Spleen (tissue), 11 donors: ENCODE measurements around the gene NECTIN1. TPM values are rescaled to one million over a fixed set of nuclear protein-coding genes. Genes with fewer than 3 reads are reported as not detected.

ENCODE experiments used
- DNase-seq: peaks from one replicate; pipeline ENCODE4 v3.0.0-alpha.2; 2020
- H3K27ac ChIP-seq, 8 donors: fragments of 200-600 bp; sonication (generic) in 7 of 8; 1 replicate in 4 of 8; 2 replicates in 4 of 8; pipeline versions ENCODE4 v1.5.0 to v1.8.0; 2016 to 2021; ENCODE audit warnings: inconsistent platforms in 4 of 8, mild to moderate bottlenecking in 4 of 8, moderate library complexity in 1 of 8
- H3K27me3 ChIP-seq, 7 donors: fragments of 200-600 bp; sonication (generic) in 6 of 7; replicated peaks in 1 of 7; 1 replicate in 4 of 7; 2 replicates in 3 of 7; pipeline versions ENCODE4 v1.5.0 to v1.8.0; 2016 to 2021; ENCODE audit warnings: inconsistent platforms in 3 of 7, mild to moderate bottlenecking in 1 of 7
- H3K36me3 ChIP-seq, 6 donors: fragments of 200-600 bp; sonication (generic) in 5 of 6; 1 replicate in 4 of 6; 2 replicates in 2 of 6; pipeline versions ENCODE4 v1.5.0 to v1.8.0; 2016 to 2021; ENCODE audit warnings: inconsistent platforms in 2 of 6
- H3K4me1 ChIP-seq, 6 donors: fragments of 200-600 bp; sonication (generic) in 5 of 6; 1 replicate in 3 of 6; 2 replicates in 3 of 6; pipeline versions ENCODE4 v1.5.0 to v1.8.0; 2016 to 2021; ENCODE audit warnings: inconsistent platforms in 3 of 6
- H3K4me3 ChIP-seq, 8 donors: fragments of 200-600 bp; sonication (generic) in 7 of 8; 1 replicate in 4 of 8; 2 replicates in 4 of 8; pipeline versions ENCODE4 v1.5.0 to v1.8.0; 2016 to 2021; ENCODE audit warnings: inconsistent platforms in 4 of 8, mild to moderate bottlenecking in 4 of 8, moderate library complexity in 2 of 8
- H3K9me3 ChIP-seq, 8 donors: fragments of 200-600 bp; sonication (generic) in 7 of 8; 1 replicate in 4 of 8; 2 replicates in 4 of 8; pipeline versions ENCODE4 v1.5.0 to v1.8.0; 2016 to 2021; ENCODE audit warnings: inconsistent platforms in 4 of 8
- POLR2A ChIP-seq, 3 donors: fragments of 450-650 bp; IDR thresholded peaks; one replicate each; pipeline ENCODE4 v1.5.1; 2017; ENCODE audit warnings: antibody characterized with exemption in 3 of 3, mild to moderate bottlenecking in 1 of 3
- POLR2AphosphoS5 ChIP-seq, 3 donors: sonication (generic); formaldehyde crosslinking; IDR thresholded peaks; one replicate each; pipeline ENCODE4 v1.5.1; 2017; ENCODE audit warnings: antibody characterized with exemption in 3 of 3
- WGBS, 5 donors: extraction: QIAGEN DNeasy Blood & Tissue Kit in 3 of 5; methylation state at CpG; one replicate each; pipeline versions ENCODE4 v1.1.5 to v1.1.7; 2013 to 2018; 5-methylcytosine and 5-hydroxymethylcytosine counted together
- intact Hi-C: fragments of 100-400 bp; cut with DNase I; formaldehyde crosslinking; loops from one replicate; pipeline ENCODE4 v1.15.0; 2023; ENCODE audit warnings: low total_unique reads
- polyA plus RNA-seq, 3 donors: library from polyadenylated mRNA; stranded (reverse); fragments of 200-250 nt; gene quantifications; one replicate each; pipeline ENCODE4 v1.2.1, GENCODE V29; 2013
- total RNA-seq, 7 donors: library from RNA; depleted of rRNA in 3 of 7; stranded (reverse); fragments of >200 nt in 3 of 7; fragmentation: NEBNext Ultra II Directional in 4 of 7; extraction: Animal tissue kit (Norgen Biotek cat#: 25700) in 4 of 7; gene quantifications; one replicate each; pipeline versions ENCODE4 v1.1.0 to v1.2.1, GENCODE V29; 2016 to 2021
- TF ChIP-seq, protein P1 (sequence below), 11 experiments: fragments of 200-600 bp in 7 of 11; fragments of 450-650 bp in 4 of 11; sonication (generic) in 4 of 11; IDR thresholded peaks in 8 of 11; conservative IDR thresholded peaks in 3 of 11; 1 replicate in 7 of 11; 2 replicates in 4 of 11; pipeline versions ENCODE4 v1.4.0 to v1.8.0; 2016 to 2021; ENCODE audit warnings: antibody characterized with exemption in 11 of 11, inconsistent platforms in 4 of 11, mild to moderate bottlenecking in 1 of 11
- donor health status: healthy with polysubstance abuse.
- donor health status: DM: no; HTN: no; CAD: no; lungs with moderate emphysema.
- donor health status: DM: no; HTN: no; CAD: no.
- donor health status: Bipolar disorder and iron deficiency.
- donor health status: healthy.
- donor health status: DM: no; HTN: no; CAD: no.
- donor health status: DM: yes; HTN: yes; CAD: no.

The NECTIN1 gene
- total and polyA plus RNA-seq, 10 donors = 0.67 to 16.2 (median 5.8) TPM

DNA sequence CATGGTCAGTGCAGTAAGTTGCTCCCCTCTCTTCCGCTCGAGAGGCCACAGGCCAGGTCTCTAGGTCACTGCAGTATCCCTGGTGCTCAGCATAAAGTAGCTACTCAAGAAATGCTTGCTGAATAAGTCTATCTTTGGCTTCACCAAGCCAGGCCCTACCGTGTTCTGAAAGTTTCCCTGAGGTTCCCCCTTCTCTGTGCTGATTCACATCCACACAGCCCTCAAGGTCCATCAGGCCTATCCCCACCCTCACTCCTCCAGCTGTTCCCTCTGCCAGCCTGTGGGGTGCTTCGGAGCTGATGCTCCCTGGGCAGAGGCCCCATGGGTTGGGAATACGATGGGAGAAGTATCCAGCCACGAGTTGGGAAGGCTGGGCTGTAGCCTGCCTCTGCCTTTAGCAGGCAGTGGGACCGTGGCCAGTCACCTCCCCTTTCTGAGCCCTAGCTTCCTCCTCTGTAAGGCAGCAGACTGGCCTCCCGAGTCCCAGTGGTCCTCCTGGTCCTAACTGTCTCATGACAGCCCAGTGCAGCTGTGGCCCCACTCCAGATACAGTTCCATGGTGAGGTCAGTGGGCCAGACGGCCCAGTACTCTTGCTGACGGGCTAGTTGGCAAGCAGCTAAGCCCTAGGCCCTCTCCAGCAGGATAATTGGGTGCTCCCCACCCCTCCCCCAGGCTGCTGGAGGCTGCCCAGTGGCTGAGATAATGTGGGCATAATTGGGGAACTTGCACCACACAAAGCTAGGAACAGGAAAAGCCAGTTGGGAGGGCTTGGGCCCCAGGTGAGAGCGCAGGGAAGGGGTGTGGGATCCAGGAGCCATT is 48.2 kb downstream of the NECTIN1 start:
- H3K9me3 ChIP-seq = peaks cover 0 to 14% (median 3%) of the 10 kb centered on the region in 8 donors
- H3K36me3 ChIP-seq = peaks cover 0 to 20% (median 3%) of the 10 kb centered on the region in 6 donors
- no peaks in the 10 kb centered on the region for H3K27me3 ChIP-seq
- DNase-seq = no peak
- peak in 1 of 3 donors; percentile 13 for TF ChIP-seq POLR2AphosphoS5 (IDR thresholded peaks at IDR 0.05)
- TF ChIP-seq, protein P1, sequence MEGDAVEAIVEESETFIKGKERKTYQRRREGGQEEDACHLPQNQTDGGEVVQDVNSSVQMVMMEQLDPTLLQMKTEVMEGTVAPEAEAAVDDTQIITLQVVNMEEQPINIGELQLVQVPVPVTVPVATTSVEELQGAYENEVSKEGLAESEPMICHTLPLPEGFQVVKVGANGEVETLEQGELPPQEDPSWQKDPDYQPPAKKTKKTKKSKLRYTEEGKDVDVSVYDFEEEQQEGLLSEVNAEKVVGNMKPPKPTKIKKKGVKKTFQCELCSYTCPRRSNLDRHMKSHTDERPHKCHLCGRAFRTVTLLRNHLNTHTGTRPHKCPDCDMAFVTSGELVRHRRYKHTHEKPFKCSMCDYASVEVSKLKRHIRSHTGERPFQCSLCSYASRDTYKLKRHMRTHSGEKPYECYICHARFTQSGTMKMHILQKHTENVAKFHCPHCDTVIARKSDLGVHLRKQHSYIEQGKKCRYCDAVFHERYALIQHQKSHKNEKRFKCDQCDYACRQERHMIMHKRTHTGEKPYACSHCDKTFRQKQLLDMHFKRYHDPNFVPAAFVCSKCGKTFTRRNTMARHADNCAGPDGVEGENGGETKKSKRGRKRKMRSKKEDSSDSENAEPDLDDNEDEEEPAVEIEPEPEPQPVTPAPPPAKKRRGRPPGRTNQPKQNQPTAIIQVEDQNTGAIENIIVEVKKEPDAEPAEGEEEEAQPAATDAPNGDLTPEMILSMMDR (IDR thresholded peaks at IDR 0.05 in 8 of 11, conservative IDR thresholded peaks at IDR 0.05 in 3 of 11) = no peak
- TF ChIP-seq POLR2A (IDR thresholded peaks at IDR 0.05) = no peak
- intact Hi-C loops = no loop called here
- H3K4me3 ChIP-seq = no peak overlapping the region
- peak overlapping the region in 6 of 8 donors; percentile 5 to 63 (median 46) for H3K27ac ChIP-seq
- 47 to 69% (median 66%) methylated on average over 10 to 11 of the region's 11 CpGs for WGBS, 5 donors
- peaks cover 0 to 62% (median 33%) of the 10 kb centered on the region in 6 donors for H3K4me1 ChIP-seq

DNA sequence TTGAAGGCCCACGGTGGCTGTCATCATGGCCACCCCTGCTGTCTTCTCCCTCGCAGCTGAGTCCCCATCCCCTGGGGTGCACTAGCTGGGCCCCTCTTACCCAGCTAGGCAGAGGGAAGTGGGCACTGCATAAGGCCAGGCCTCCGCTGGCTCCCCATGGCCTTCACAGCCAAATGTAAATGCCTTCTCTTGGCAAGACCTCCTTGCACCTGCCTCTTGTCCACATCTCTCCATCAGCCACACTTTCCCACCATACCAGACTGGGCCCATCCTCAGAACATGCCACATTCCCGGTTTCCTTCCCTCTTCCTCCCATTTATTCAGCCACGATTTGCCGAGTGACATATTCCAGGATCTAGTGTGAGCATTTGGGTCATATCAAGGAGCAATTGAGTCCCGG is 49.7 kb downstream of the NECTIN1 start:
- Histone ChIP-seq H3K27me3 (no peaks in the 10 kb centered on the region), H3K9me3 (peaks cover 0 to 14% (median 3%) of the 10 kb centered on the region in 8 donors), H3K36me3 (peaks cover 0 to 30% (median 3%) of the 10 kb centered on the region in 6 donors), H3K4me3 (no peak overlapping the region), H3K4me1 (peaks cover 0 to 58% (median 24%) of the 10 kb centered on the region in 6 donors), H3K27ac (no peak overlapping the region)
- 86 to 92% (median 89%) methylated on average over 7 of the region's 7 CpGs for WGBS, 5 donors
- TF ChIP-seq POLR2A (IDR thresholded peaks at IDR 0.05) (no peak), POLR2AphosphoS5 (IDR thresholded peaks at IDR 0.05) (no peak)
- TF ChIP-seq, protein P1 (IDR thresholded peaks at IDR 0.05 in 8 of 11, conservative IDR thresholded peaks at IDR 0.05 in 3 of 11) = no peak
- intact Hi-C loops = no loop called here
- no peak for DNase-seq

DNA sequence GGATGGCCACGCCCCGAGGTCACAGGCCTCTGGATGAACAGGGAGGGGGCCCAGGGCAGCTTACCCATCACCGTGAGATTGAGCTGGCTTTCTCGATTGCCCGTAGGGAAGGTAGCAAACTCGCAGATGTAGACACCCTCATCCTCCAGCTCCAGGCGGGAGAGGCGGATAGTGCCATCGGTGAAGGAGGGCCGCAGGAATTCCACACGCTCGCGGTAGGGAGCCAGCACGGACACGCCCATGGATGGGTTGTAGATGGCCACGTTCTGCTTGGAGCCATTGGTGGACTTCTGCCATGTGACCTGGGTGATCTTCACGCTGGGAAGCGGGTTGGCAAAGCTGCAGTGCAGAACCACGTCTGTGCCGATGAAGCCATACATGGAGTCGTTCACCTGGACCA is 50.6 kb downstream of the NECTIN1 start:
- H3K36me3 ChIP-seq = peaks cover 0 to 32% (median 3%) of the 10 kb centered on the region in 6 donors
- H3K9me3 ChIP-seq = peaks cover 0 to 14% (median 3%) of the 10 kb centered on the region in 8 donors
- no peak overlapping the region for H3K4me3 ChIP-seq
- H3K27me3 ChIP-seq = no peaks in the 10 kb centered on the region
- peaks cover 0 to 58% (median 26%) of the 10 kb centered on the region in 6 donors for H3K4me1 ChIP-seq
- no peak for TF ChIP-seq POLR2AphosphoS5 (IDR thresholded peaks at IDR 0.05)
- TF ChIP-seq, protein P1 (IDR thresholded peaks at IDR 0.05 in 8 of 11, conservative IDR thresholded peaks at IDR 0.05 in 3 of 11) = no peak
- TF ChIP-seq POLR2A (IDR thresholded peaks at IDR 0.05) = no peak
- no peak for DNase-seq
- WGBS, 5 donors = 95 to 98% (median 95%) methylated on average over 21 of the region's 21 CpGs
- H3K27ac ChIP-seq = no peak overlapping the region
- intact Hi-C loops = no loop called here

DNA sequence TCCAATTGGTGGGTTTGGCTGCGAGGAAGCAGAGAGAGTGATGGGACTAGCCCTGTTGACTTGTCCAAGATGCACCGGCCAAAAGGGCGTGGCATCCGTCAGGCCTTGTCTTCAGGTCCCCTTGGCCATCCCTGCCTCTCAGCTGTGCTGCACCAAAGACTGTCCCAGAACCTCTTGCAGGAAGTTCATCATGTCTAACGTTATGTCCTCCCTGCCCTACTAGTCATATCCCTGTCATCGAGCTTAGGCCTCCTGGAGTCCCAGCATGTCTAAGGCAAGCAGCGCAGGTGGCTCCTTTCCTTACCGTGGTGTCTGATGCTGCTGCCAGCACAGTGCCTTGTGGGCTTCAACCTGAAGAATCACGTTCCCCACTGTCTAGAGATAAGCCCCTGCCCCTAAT is 51.2 kb downstream of the NECTIN1 start:
- WGBS, 5 donors = 94 to 99% (median 95%) methylated on average over 7 to 9 of the region's 9 CpGs
- no peaks in the 10 kb centered on the region for H3K27me3 ChIP-seq
- H3K9me3 ChIP-seq = peaks cover 0 to 14% (median 3%) of the 10 kb centered on the region in 8 donors
- intact Hi-C loops = no loop called here
- no peak overlapping the region for H3K27ac ChIP-seq
- TF ChIP-seq POLR2A (IDR thresholded peaks at IDR 0.05) = no peak
- TF ChIP-seq POLR2AphosphoS5 (IDR thresholded peaks at IDR 0.05) = no peak
- TF ChIP-seq, protein P1 (IDR thresholded peaks at IDR 0.05 in 8 of 11, conservative IDR thresholded peaks at IDR 0.05 in 3 of 11) = no peak
- peaks cover 0 to 37% (median 3%) of the 10 kb centered on the region in 6 donors for H3K36me3 ChIP-seq
- DNase-seq = no peak
- no peak overlapping the region for H3K4me3 ChIP-seq
- H3K4me1 ChIP-seq = peaks cover 0 to 63% (median 31%) of the 10 kb centered on the region in 6 donors
